GM23248 (cell line): ENCODE data around the gene NSD1. TPM values are rescaled to one million over a fixed set of nuclear protein-coding genes. Genes with fewer than 3 reads are reported as not detected.

Experiments
- DNase-seq: peaks from one replicate; pipeline ENCODE4 v3.0.0-alpha.2; 2015
- H2AFZ ChIP-seq: fragments of 200-600 bp; sonication (generic); 2 replicates; pipeline ENCODE4 v1.6.1; 2016; ENCODE audit warnings: antibody characterized with exemption
- H3F3A ChIP-seq: fragments of 200-600 bp; sonication (generic); 2 replicates; pipeline ENCODE4 v1.6.1; 2016; ENCODE audit warnings: mild to moderate bottlenecking, antibody characterized with exemption, mixed run types; ENCODE audit not compliant: insufficient read depth
- H3K27ac ChIP-seq: fragments of 200-600 bp; sonication (generic); 2 replicates; pipeline ENCODE4 v1.5.1; 2016; ENCODE audit warnings: mild to moderate bottlenecking
- H3K27me3 ChIP-seq: fragments of 200-600 bp; sonication (generic); replicated peaks from 2 replicates; pipeline ENCODE4 v1.6.1; 2016; ENCODE audit warnings: mild to moderate bottlenecking; ENCODE audit not compliant: insufficient read depth
- H3K36me3 ChIP-seq: fragments of 200-600 bp; sonication (generic); 2 replicates; pipeline ENCODE4 v1.6.1; 2016; ENCODE audit warnings: low read depth, mild to moderate bottlenecking
- H3K4me1 ChIP-seq: fragments of 200-600 bp; sonication (generic); 2 replicates; pipeline ENCODE4 v1.6.1; 2016; ENCODE audit warnings: mild to moderate bottlenecking; ENCODE audit not compliant: insufficient read depth
- H3K4me2 ChIP-seq: fragments of 200-600 bp; sonication (generic); one replicate; pipeline ENCODE4 v1.6.1; 2016; ENCODE audit warnings: mild to moderate bottlenecking; ENCODE audit not compliant: unreplicated experiment
- H3K4me3 ChIP-seq: fragments of 200-600 bp; sonication (generic); 2 replicates; pipeline ENCODE4 v1.5.1; 2016; ENCODE audit warnings: mild to moderate bottlenecking
- H3K79me2 ChIP-seq: fragments of 200-600 bp; sonication (generic); 2 replicates; pipeline ENCODE4 v1.6.1; 2016; ENCODE audit warnings: mild to moderate bottlenecking; ENCODE audit not compliant: insufficient read depth
- H3K9ac ChIP-seq: fragments of 200-600 bp; sonication (generic); 2 replicates; pipeline ENCODE4 v1.6.1; 2016; ENCODE audit warnings: mild to moderate bottlenecking
- H3K9me2 ChIP-seq: fragments of 200-600 bp; sonication (generic); 2 replicates; pipeline ENCODE4 v1.6.1; 2016; ENCODE audit warnings: mixed run types, mild to moderate bottlenecking, moderate library complexity; ENCODE audit not compliant: insufficient read depth
- H3K9me3 ChIP-seq: fragments of 200-600 bp; sonication (generic); one replicate; pipeline ENCODE4 v1.6.1; 2017; ENCODE audit warnings: low read depth
- H4K20me1 ChIP-seq: fragments of 200-600 bp; sonication (generic); 2 replicates; pipeline ENCODE4 v1.6.0; 2016; ENCODE audit not compliant: insufficient read depth
- EZH2 ChIP-seq: fragments of 200-600 bp; sonication (generic); IDR thresholded peaks from 2 replicates; pipeline ENCODE4 v1.6.1; 2018; ENCODE audit warnings: antibody characterized with exemption, mild to moderate bottlenecking; ENCODE audit not compliant: insufficient read depth, poor library complexity, severe bottlenecking
- EZH2phosphoT487 ChIP-seq: fragments of 200-600 bp; sonication (generic); IDR thresholded peaks from 2 replicates; pipeline ENCODE4 v1.6.1; 2018; ENCODE audit warnings: antibody characterized with exemption, moderate library complexity, mild to moderate bottlenecking, low read depth; ENCODE audit not compliant: insufficient read depth
- WGBS, 2 experiments: methylation state at CpG; one replicate each; pipeline ENCODE4 v1.1.6; 2015 to 2017; ENCODE audit warnings: low lambda C conversion rate in 2 of 2, low coverage in 1 of 2; ENCODE audit errors: missing lambda C conversion rate in 2 of 2; 5-methylcytosine and 5-hydroxymethylcytosine counted together
- in situ Hi-C: fragments of 300-500 bp; cut with MboI; formaldehyde crosslinking; loops from 2 replicates; pipeline ENCODE4 v1.15.0; 2020
- polyA plus RNA-seq: library from polyadenylated mRNA; unstranded; fragments of >200 nt; fragmentation: Nextera tagmentation; extraction: Ambion mirVana; gene quantifications from 2 replicates; pipeline ENCODE4 v1.2.1, GENCODE V29; 2016
- total RNA-seq: library from RNA; depleted of rRNA; stranded (reverse); fragments of >200 nt; shearing (Covaris generic); gene quantifications from 2 replicates; pipeline ENCODE4 v1.2.3, GENCODE V29; 2014

NSD1 gene
- total and polyA plus RNA-seq, 2 experiments from 2014 or later = 25.9 to 31.9 TPM

GRCh38 chr5:177297922-177298321, 164.3 kb downstream of the NSD1 start:
- no peak for DNase-seq
- Histone ChIP-seq H3K9me2 (no peaks in the 10 kb centered on the region), H3K27ac (no peak overlapping the region), H3K9ac (no peak overlapping the region), H2AFZ (no peak overlapping the region), H3K4me3 (no peak overlapping the region), H4K20me1 (no peaks in the 10 kb centered on the region), H3K79me2 (peaks cover 16% of the 10 kb centered on the region), H3K4me2 (no peak overlapping the region), H3K27me3 (no peaks in the 10 kb centered on the region), H3F3A (peaks cover 31% of the 10 kb centered on the region), H3K36me3 (0 out of 2 replicates have a peak, but pooled peaks cover 18% of the 10 kb centered on the region), H3K9me3 (no peaks in the 10 kb centered on the region), H3K4me1 (peaks cover 9% of the 10 kb centered on the region)
- 82 to 83% methylated on average over 2 of the region's 2 CpGs for WGBS, 2 experiments
- no peak for TF ChIP-seq EZH2
- no peak for TF ChIP-seq EZH2phosphoT487
- in situ Hi-C loops = no loop called here

- H3K4me2 ChIP-seq = no peak overlapping the region
- no peaks in the 10 kb centered on the region for H4K20me1 ChIP-seq
- H3K79me2 ChIP-seq = peaks cover 34% of the 10 kb centered on the region
- no peak overlapping the region for H2AFZ ChIP-seq
- TF ChIP-seq EZH2phosphoT487 (no peak), EZH2 (no peak)
- H3K27me3 ChIP-seq = no peaks in the 10 kb centered on the region
- H3F3A ChIP-seq = peaks cover 31% of the 10 kb centered on the region
- in situ Hi-C loops = no loop called here
- WGBS, 2 experiments = 77 to 84% methylated on average over 7 to 9 of the region's 9 CpGs
- no peaks in the 10 kb centered on the region for H3K9me3 ChIP-seq
- no peaks in the 10 kb centered on the region for H3K9me2 ChIP-seq
- H3K9ac ChIP-seq = no peak overlapping the region
- H3K4me1 ChIP-seq = peaks cover 10% of the 10 kb centered on the region
- H3K27ac ChIP-seq = no peak overlapping the region; the same call in 1 of the 2 replicates
- no peak overlapping the region for H3K4me3 ChIP-seq
- DNase-seq = no peak
- 0 out of 2 replicates have a peak, but pooled peaks cover 2% of the 10 kb centered on the region for H3K36me3 ChIP-seq
These were observed 166.1 kb downstream of the NSD1 start for GRCh38 chr5:177299697-177300096.

- H3K9ac ChIP-seq = peak overlapping the region; percentile 38; the same call in 1 of the 2 replicates
These were observed 166.8 kb downstream of the NSD1 start for GRCh38 chr5:177300236-177300880.

GRCh38 chr5:177300951-177301350, 167.4 kb downstream of the NSD1 start:
- Histone ChIP-seq H4K20me1 (no peaks in the 10 kb centered on the region), H3K9ac (0 out of 2 replicates have a peak overlapping the region, but pooled peaks have one; percentile 38), H3K9me3 (no peaks in the 10 kb centered on the region), H3K4me1 (peaks cover 21% of the 10 kb centered on the region), H3F3A (peaks cover 38% of the 10 kb centered on the region), H3K9me2 (no peaks in the 10 kb centered on the region), H3K4me3 (no peak overlapping the region), H3K27ac (peak overlapping the region; percentile 36), H2AFZ (no peak overlapping the region), H3K4me2 (no peak overlapping the region), H3K36me3 (no peaks in the 10 kb centered on the region; the same call in 1 of the 2 replicates), H3K79me2 (peaks cover 46% of the 10 kb centered on the region), H3K27me3 (no peaks in the 10 kb centered on the region)
- WGBS, 2 experiments = 81 to 82% methylated on average over 2 of the region's 2 CpGs
- TF ChIP-seq EZH2 = no peak
- no peak for TF ChIP-seq EZH2phosphoT487
- in situ Hi-C loops = no loop called here
- no peak for DNase-seq

More at GRCh38 chr5:177300236-177300880, 166.8 kb downstream of the NSD1 start:
- peaks cover 40% of the 10 kb centered on the region for H3K79me2 ChIP-seq
- peak; percentile 70 for DNase-seq
- H2AFZ ChIP-seq = no peak overlapping the region
- H4K20me1 ChIP-seq = no peaks in the 10 kb centered on the region
- peak overlapping the region; percentile 36 for H3K27ac ChIP-seq
- H3K4me3 ChIP-seq = no peak overlapping the region
- TF ChIP-seq EZH2phosphoT487 (no peak), EZH2 (no peak)
- no peaks in the 10 kb centered on the region; the same call in 1 of the 2 replicates for H3K36me3 ChIP-seq
- no peaks in the 10 kb centered on the region for H3K27me3 ChIP-seq
- no peaks in the 10 kb centered on the region for H3K9me3 ChIP-seq
- peaks cover 16% of the 10 kb centered on the region for H3K4me1 ChIP-seq
- WGBS, 2 experiments = 36 to 49% methylated on average over 4 of the region's 4 CpGs
- H3K9me2 ChIP-seq = no peaks in the 10 kb centered on the region
- in situ Hi-C loops = no loop called here
- no peak overlapping the region for H3K4me2 ChIP-seq
- H3F3A ChIP-seq = peaks cover 34% of the 10 kb centered on the region
